DND-41 (cell line): Measurements from ENCODE around the gene VAV3.
A peak's percentile ranks its signal among the peaks of the same experiment; 100 is the strongest.

Source experiments
- ATAC-seq: fragments of 200-7000 bp; cut with Tn5 transposase; 3 replicates; pipeline ENCODE4 v1.9.1; 2021; ENCODE audit warnings: low read depth; ENCODE audit not compliant: insufficient read depth
- DNase-seq: peaks from one replicate; pipeline ENCODE4 v3.0.0-alpha.2; 2020
- H2AFZ ChIP-seq: 2 replicates; pipeline ENCODE4 v1.6.0; 2012; ENCODE audit warnings: low read depth, low read length
- H3K27ac ChIP-seq: 2 replicates; pipeline ENCODE4 v1.5.1; 2012; ENCODE audit warnings: low read length, inconsistent platforms
- H3K27me3 ChIP-seq: fragments of 200-600 bp; sonication (generic); 2 replicates; pipeline ENCODE4 v1.6.0; 2012; ENCODE audit warnings: low read length, mild to moderate bottlenecking, inconsistent platforms; ENCODE audit not compliant: insufficient read depth, poor library complexity
- H3K36me3 ChIP-seq: 2 replicates; pipeline ENCODE4 v1.5.1; 2012; ENCODE audit warnings: low read length, inconsistent platforms; ENCODE audit not compliant: insufficient read depth
- H3K4me1 ChIP-seq: 2 replicates; pipeline ENCODE4 v1.5.1; 2012; ENCODE audit warnings: mild to moderate bottlenecking, low read length; ENCODE audit not compliant: insufficient read depth
- H3K4me2 ChIP-seq: 2 replicates; pipeline ENCODE4 v1.6.0; 2012; ENCODE audit warnings: mild to moderate bottlenecking, moderate library complexity, low read length, inconsistent platforms; ENCODE audit not compliant: insufficient read depth
- H3K4me3 ChIP-seq, 2 experiments: fragments of 200-600 bp in 1 of 2; shearing (Covaris generic) in 1 of 2; 2 replicates each; pipeline ENCODE4 v1.5.1; 2012 to 2016; ENCODE audit warnings: inconsistent platforms in 2 of 2, low read length in 2 of 2, mild to moderate bottlenecking in 2 of 2, low read depth in 1 of 2, moderate library complexity in 1 of 2
- H3K79me2 ChIP-seq: 2 replicates; pipeline ENCODE4 v1.6.0; 2012; ENCODE audit warnings: low read length, inconsistent platforms; ENCODE audit not compliant: insufficient read depth
- H3K9ac ChIP-seq: 2 replicates; pipeline ENCODE4 v1.6.0; 2012; ENCODE audit warnings: low read depth, mild to moderate bottlenecking, inconsistent platforms, low read length, moderate library complexity
- H3K9me3 ChIP-seq: 2 replicates; pipeline ENCODE4 v1.5.1; 2012; ENCODE audit warnings: low read length, moderate library complexity, mild to moderate bottlenecking, inconsistent platforms; ENCODE audit not compliant: insufficient read depth, severe bottlenecking
- H4K20me1 ChIP-seq: 2 replicates; pipeline ENCODE4 v1.6.0; 2012; ENCODE audit warnings: low read length; ENCODE audit not compliant: insufficient read depth
- EZH2 ChIP-seq: IDR thresholded peaks from 3 replicates; pipeline ENCODE4 v1.6.1; 2012; ENCODE audit warnings: borderline replicate concordance, low read depth, mild to moderate bottlenecking, moderate library complexity, low read length, inconsistent platforms; ENCODE audit not compliant: severe bottlenecking
- TF ChIP-seq, protein P1 (sequence below): IDR thresholded peaks from 2 replicates; pipeline ENCODE4 v1.5.1; 2012; ENCODE audit warnings: borderline replicate concordance, low read length, moderate library complexity, mild to moderate bottlenecking; ENCODE audit not compliant: poor library complexity, severe bottlenecking; ENCODE audit errors: extremely low read depth

The VAV3 gene

DNA sequence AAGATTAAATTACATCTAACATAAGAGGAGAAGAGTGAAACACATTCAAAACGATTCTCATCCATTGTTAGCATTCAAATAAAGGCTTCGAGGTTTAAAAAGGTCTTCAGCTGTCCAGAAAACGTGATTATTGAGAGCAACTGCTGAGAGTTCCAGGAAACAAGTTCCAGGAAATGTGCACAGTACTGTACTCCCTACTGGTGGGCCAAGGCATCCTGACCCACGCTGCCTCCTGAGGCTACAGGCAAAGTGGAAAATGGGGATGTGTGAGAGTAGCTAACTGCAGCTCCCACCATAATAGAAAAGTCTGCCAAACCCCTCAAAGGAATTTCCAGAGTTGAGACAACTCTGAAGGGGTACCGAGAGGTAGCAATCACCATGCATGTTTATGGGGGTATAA, 2.0 kb downstream of the VAV3 start:
- no peaks in the 10 kb centered on the region; the same call in 1 of the 2 replicates for H3K36me3 ChIP-seq
- H3K27ac ChIP-seq, result peak overlapping the region; percentile 77
- TF ChIP-seq, protein P1, sequence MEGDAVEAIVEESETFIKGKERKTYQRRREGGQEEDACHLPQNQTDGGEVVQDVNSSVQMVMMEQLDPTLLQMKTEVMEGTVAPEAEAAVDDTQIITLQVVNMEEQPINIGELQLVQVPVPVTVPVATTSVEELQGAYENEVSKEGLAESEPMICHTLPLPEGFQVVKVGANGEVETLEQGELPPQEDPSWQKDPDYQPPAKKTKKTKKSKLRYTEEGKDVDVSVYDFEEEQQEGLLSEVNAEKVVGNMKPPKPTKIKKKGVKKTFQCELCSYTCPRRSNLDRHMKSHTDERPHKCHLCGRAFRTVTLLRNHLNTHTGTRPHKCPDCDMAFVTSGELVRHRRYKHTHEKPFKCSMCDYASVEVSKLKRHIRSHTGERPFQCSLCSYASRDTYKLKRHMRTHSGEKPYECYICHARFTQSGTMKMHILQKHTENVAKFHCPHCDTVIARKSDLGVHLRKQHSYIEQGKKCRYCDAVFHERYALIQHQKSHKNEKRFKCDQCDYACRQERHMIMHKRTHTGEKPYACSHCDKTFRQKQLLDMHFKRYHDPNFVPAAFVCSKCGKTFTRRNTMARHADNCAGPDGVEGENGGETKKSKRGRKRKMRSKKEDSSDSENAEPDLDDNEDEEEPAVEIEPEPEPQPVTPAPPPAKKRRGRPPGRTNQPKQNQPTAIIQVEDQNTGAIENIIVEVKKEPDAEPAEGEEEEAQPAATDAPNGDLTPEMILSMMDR, result peak; percentile 30
- TF ChIP-seq EZH2, result no peak
- peaks cover 52% of the 10 kb centered on the region for H3K4me1 ChIP-seq
- peaks cover 69% of the 10 kb centered on the region for H3K79me2 ChIP-seq
- H3K4me3 ChIP-seq, result peak overlapping the region; percentile 57 to 81
- no peaks in the 10 kb centered on the region for H4K20me1 ChIP-seq
- DNase-seq, result peak; percentile 62
- H3K9me3 ChIP-seq, result no peaks in the 10 kb centered on the region
- H3K4me2 ChIP-seq, result peak overlapping the region; percentile 86
- H3K27me3 ChIP-seq, result no peaks in the 10 kb centered on the region
- peak; percentile 39 for ATAC-seq
- peak overlapping the region; percentile 71 for H3K9ac ChIP-seq
- peak overlapping the region; percentile 77 for H2AFZ ChIP-seq

DNA sequence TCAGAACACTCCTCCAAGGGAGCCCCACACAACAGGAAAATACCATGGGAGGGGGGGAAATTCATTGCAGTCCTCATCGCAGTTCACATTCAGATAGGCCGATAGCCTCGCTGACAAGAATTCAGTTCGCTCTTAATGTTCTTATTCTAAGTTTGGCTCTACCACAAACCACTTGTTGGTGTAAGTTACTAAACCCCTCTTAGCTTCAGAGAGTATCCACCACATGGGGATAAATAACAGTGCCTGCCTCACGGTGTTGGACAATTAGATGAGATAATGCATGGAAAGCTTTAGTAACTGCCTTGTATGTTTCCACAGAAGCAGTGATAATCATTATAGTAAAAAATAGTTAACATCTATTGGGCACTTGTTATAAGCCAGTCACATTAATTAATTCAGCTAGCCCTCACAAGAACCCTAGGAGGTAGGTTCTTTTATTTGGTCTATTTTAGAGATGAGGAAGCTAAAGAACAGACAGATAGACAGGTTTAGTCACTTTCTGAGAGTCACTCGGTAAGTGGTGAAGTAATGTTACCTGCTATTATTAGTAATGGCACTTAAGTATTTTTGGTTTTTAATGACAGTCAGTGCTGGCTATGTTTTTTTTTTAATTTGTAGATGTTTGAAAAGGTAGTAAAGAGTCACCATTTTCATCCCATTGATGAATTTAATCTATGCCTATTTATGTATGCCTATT, 10.1 kb downstream of the VAV3 start:
- TF ChIP-seq, protein P1, result no peak
- TF ChIP-seq EZH2, result no peak
- no peak overlapping the region for H2AFZ ChIP-seq
- ATAC-seq (no peak), DNase-seq (no peak)
- H3K27ac ChIP-seq, result peak overlapping the region; percentile 34
- H3K79me2 ChIP-seq, result peaks cover 98% of the 10 kb centered on the region
- H3K4me1 ChIP-seq, result peaks cover 89% of the 10 kb centered on the region
- no peaks in the 10 kb centered on the region for H3K27me3 ChIP-seq
- H3K9ac ChIP-seq, result no peak overlapping the region
- no peak overlapping the region for H3K4me3 ChIP-seq
- no peaks in the 10 kb centered on the region for H3K9me3 ChIP-seq
- no peak overlapping the region for H3K4me2 ChIP-seq
- no peaks in the 10 kb centered on the region for H3K36me3 ChIP-seq
- peaks cover 8% of the 10 kb centered on the region; the same call in 1 of the 2 replicates for H4K20me1 ChIP-seq

DNA sequence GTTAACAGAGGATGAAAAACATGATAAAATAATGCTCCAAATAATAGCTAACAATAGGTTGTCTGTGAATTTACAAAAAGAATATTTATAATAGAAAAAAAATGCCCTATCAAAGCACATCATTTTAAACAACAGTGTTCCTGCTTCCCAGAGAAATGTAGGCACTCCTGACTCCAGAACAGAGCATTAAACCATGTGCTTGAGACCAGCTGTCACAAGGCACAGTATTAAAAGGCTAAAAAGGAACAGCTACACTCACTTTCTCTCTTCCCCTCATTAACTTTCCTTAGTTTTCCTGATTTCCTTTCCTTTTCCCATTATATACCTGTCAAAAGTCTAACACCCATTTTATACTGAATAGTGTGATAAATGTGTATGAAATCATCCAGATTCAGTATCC, 10.9 kb downstream of the VAV3 start:
- H3K9me3 ChIP-seq, result no peaks in the 10 kb centered on the region
- H3K27ac ChIP-seq, result 0 out of 2 replicates have a peak overlapping the region, but pooled peaks have one; percentile 17
- H3K36me3 ChIP-seq, result no peaks in the 10 kb centered on the region
- TF ChIP-seq EZH2, result no peak
- TF ChIP-seq, protein P1, result no peak
- peaks cover 89% of the 10 kb centered on the region for H3K4me1 ChIP-seq
- ATAC-seq (no peak), DNase-seq (no peak)
- H3K27me3 ChIP-seq, result no peaks in the 10 kb centered on the region
- peaks cover 8% of the 10 kb centered on the region; the same call in 1 of the 2 replicates for H4K20me1 ChIP-seq
- no peak overlapping the region for H3K9ac ChIP-seq
- H3K79me2 ChIP-seq, result peaks cover 98% of the 10 kb centered on the region
- H3K4me2 ChIP-seq, result no peak overlapping the region
- H3K4me3 ChIP-seq, result no peak overlapping the region
- no peak overlapping the region for H2AFZ ChIP-seq
